HepG2 (cell line): ENCODE data around the gene EIF3L. TPM values are rescaled to one million over a fixed set of nuclear protein-coding genes. Genes with fewer than 3 reads are reported as not detected.
A peak's percentile ranks its signal among the peaks of the same experiment; 100 is the strongest.

Experiments
- AFF4 ChIP-seq: sonication (generic); formaldehyde crosslinking; IDR thresholded peaks from 2 replicates; pipeline ENCODE4 v1.4.0; 2020; ENCODE audit warnings: missing genetic modification reagents
- CBX5 ChIP-seq: sonication (generic); formaldehyde crosslinking; IDR thresholded peaks from 2 replicates; pipeline ENCODE4 v1.4.0; 2020; ENCODE audit warnings: missing genetic modification reagents, borderline replicate concordance
- DNMT3B ChIP-seq: conservative IDR thresholded peaks from 2 replicates; pipeline ENCODE4 v1.6.1; 2016; ENCODE audit warnings: missing biosample characterization, control low read depth
- MED8 ChIP-seq: sonication (generic); formaldehyde crosslinking; IDR thresholded peaks from 2 replicates; pipeline ENCODE4 v1.8.1; 2023; ENCODE audit warnings: mild to moderate bottlenecking, missing genetic modification reagents; ENCODE audit not compliant: insufficient replicate concordance
- MXD4 ChIP-seq: IDR thresholded peaks from 2 replicates; pipeline ENCODE4 v1.6.1; 2016; ENCODE audit warnings: mild to moderate bottlenecking, missing biosample characterization, missing genetic modification reagents
- PATZ1 ChIP-seq: sonication (generic); formaldehyde crosslinking; IDR thresholded peaks from 2 replicates; pipeline ENCODE4 v1.4.0; 2020; ENCODE audit warnings: missing genetic modification reagents
- PRMT3 ChIP-seq: sonication (generic); formaldehyde crosslinking; IDR thresholded peaks from 2 replicates; pipeline ENCODE4 v1.8.1; 2022; ENCODE audit warnings: low read depth, mild to moderate bottlenecking, moderate library complexity, missing genetic modification reagents, borderline replicate concordance
- ZFX ChIP-seq: sonication (generic); formaldehyde crosslinking; IDR thresholded peaks from 2 replicates; pipeline ENCODE4 v1.4.0; 2020; ENCODE audit warnings: mild to moderate bottlenecking, low read depth, missing genetic modification reagents, moderate library complexity
- ZNF362 ChIP-seq: sonication (generic); formaldehyde crosslinking; IDR thresholded peaks from 2 replicates; pipeline ENCODE4 v1.4.0; 2020; ENCODE audit warnings: missing genetic modification reagents, mild to moderate bottlenecking, borderline replicate concordance
- ZNF563 ChIP-seq: sonication (generic); formaldehyde crosslinking; IDR thresholded peaks from 2 replicates; pipeline ENCODE4 v1.8.0; 2022; ENCODE audit warnings: mild to moderate bottlenecking, moderate library complexity, missing genetic modification reagents
- ZNF674 ChIP-seq: sonication (generic); formaldehyde crosslinking; IDR thresholded peaks from 2 replicates; pipeline ENCODE4 v1.5.0; 2020; ENCODE audit warnings: low read depth, mild to moderate bottlenecking, missing genetic modification reagents
- polyA plus RNA-seq, 8 experiments: library from polyadenylated mRNA; depleted of rRNA in 3 of 8; stranded (reverse) in 7 of 8; unstranded in 1 of 8; fragments of >200 nt; fragmentation: Illumina TruSeq in 4 of 8; extraction: Trizol in 4 of 8; gene quantifications; 2 replicates each; pipeline versions ENCODE4 v1.2.1 to v1.2.3, GENCODE V29; 2011 to 2016; ENCODE audit warnings: low read depth in 4 of 8, missing spikeins in 1 of 8, mixed read lengths in 1 of 8; ENCODE audit not compliant: insufficient read depth in 1 of 8
- total RNA-seq, 5 experiments: library from RNA; depleted of rRNA; stranded (reverse); fragments of >200 nt; fragmentation: Illumina TruSeq; extraction: Trizol; gene quantifications; 2 replicates each; pipeline ENCODE4 v1.2.3, GENCODE V29; 2016; ENCODE audit warnings: low read depth in 1 of 5
- TF ChIP-seq, protein P1 (sequence below): sonication (generic); formaldehyde crosslinking; IDR thresholded peaks from 2 replicates; pipeline ENCODE4 v1.4.0; 2020; ENCODE audit warnings: missing genetic modification reagents; ENCODE audit errors: not compliant biosample characterization
- TF ChIP-seq, protein P2 (sequence below): sonication (generic); formaldehyde crosslinking; IDR thresholded peaks from 2 replicates; pipeline ENCODE4 v1.4.0; 2020; ENCODE audit warnings: mild to moderate bottlenecking, low read depth, missing genetic modification reagents
- TF ChIP-seq, protein P3 (sequence below): sonication (generic); formaldehyde crosslinking; IDR thresholded peaks from 2 replicates; pipeline ENCODE4 v1.4.0; 2020; ENCODE audit warnings: missing genetic modification reagents, mild to moderate bottlenecking, borderline replicate concordance

EIF3L gene
- total and polyA plus RNA-seq, 2 of the 13 experiments (the other 11 are each of a cell fraction or from before 2014, with no cell fraction given) = 514 to 793 TPM

GRCh38 chr22:37906364-37907008 lies 57.3 kb downstream of the EIF3L start (continued):
- TF ChIP-seq AFF4 (CRISPR knock-in tag) = no peak
- TF ChIP-seq MXD4 (CRISPR knock-in tag) = peak; percentile 13; the same call in 1 of the 2 replicates
- TF ChIP-seq, protein P1, sequence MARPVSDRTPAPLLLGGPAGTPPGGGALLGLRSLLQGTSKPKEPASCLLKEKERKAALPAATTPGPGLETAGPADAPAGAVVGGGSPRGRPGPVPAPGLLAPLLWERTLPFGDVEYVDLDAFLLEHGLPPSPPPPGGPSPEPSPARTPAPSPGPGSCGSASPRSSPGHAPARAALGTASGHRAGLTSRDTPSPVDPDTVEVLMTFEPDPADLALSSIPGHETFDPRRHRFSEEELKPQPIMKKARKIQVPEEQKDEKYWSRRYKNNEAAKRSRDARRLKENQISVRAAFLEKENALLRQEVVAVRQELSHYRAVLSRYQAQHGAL (CRISPR knock-in tag) = no peak
- 0 out of 2 replicates have a peak, but pooled peaks have one; percentile 6 for TF ChIP-seq ZNF563 (CRISPR knock-in tag)
- no peak for TF ChIP-seq PATZ1 (CRISPR knock-in tag)
- TF ChIP-seq ZNF674 = no peak
- no peak for TF ChIP-seq MED8 (CRISPR knock-in tag)
- TF ChIP-seq ZFX = no peak; the same call in 1 of the 2 replicates
- no peak for TF ChIP-seq CBX5 (CRISPR knock-in tag)
- no peak for TF ChIP-seq PRMT3 (CRISPR knock-in tag)
- no peak for TF ChIP-seq DNMT3B (CRISPR knock-in tag)
- TF ChIP-seq, protein P2, sequence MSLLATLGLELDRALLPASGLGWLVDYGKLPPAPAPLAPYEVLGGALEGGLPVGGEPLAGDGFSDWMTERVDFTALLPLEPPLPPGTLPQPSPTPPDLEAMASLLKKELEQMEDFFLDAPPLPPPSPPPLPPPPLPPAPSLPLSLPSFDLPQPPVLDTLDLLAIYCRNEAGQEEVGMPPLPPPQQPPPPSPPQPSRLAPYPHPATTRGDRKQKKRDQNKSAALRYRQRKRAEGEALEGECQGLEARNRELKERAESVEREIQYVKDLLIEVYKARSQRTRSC (CRISPR knock-in tag) = no peak
- TF ChIP-seq ZNF362 (CRISPR knock-in tag) = no peak
- TF ChIP-seq, protein P3, sequence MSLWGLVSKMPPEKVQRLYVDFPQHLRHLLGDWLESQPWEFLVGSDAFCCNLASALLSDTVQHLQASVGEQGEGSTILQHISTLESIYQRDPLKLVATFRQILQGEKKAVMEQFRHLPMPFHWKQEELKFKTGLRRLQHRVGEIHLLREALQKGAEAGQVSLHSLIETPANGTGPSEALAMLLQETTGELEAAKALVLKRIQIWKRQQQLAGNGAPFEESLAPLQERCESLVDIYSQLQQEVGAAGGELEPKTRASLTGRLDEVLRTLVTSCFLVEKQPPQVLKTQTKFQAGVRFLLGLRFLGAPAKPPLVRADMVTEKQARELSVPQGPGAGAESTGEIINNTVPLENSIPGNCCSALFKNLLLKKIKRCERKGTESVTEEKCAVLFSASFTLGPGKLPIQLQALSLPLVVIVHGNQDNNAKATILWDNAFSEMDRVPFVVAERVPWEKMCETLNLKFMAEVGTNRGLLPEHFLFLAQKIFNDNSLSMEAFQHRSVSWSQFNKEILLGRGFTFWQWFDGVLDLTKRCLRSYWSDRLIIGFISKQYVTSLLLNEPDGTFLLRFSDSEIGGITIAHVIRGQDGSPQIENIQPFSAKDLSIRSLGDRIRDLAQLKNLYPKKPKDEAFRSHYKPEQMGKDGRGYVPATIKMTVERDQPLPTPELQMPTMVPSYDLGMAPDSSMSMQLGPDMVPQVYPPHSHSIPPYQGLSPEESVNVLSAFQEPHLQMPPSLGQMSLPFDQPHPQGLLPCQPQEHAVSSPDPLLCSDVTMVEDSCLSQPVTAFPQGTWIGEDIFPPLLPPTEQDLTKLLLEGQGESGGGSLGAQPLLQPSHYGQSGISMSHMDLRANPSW (CRISPR knock-in tag) = no peak
